SU-DHL-6 (cell line): ENCODE data around the gene CPT1C.

Experiments
- H2AFZ ChIP-seq: fragments of 200-600 bp; sonication (generic); 2 replicates; pipeline ENCODE4 v1.6.1; 2014; ENCODE audit warnings: low read depth, mild to moderate bottlenecking, moderate library complexity, mixed read lengths, antibody characterized with exemption, low read length; ENCODE audit not compliant: severe bottlenecking
- H3F3A ChIP-seq: fragments of 200-600 bp; shearing (Covaris generic); 2 replicates; pipeline ENCODE4 v1.6.0; 2016; ENCODE audit warnings: antibody characterized with exemption, mild to moderate bottlenecking; ENCODE audit not compliant: insufficient read depth
- H3K27ac ChIP-seq: fragments of 200-600 bp; sonication (generic); 2 replicates; pipeline ENCODE4 v1.5.1; 2016; ENCODE audit warnings: low read depth, mild to moderate bottlenecking, low read length, moderate library complexity, mixed read lengths
- H3K27me3 ChIP-seq: fragments of 200-600 bp; sonication (generic), shearing (Covaris generic); 2 replicates; pipeline ENCODE4 v1.6.0; 2014; ENCODE audit warnings: mild to moderate bottlenecking, low read length
- H3K36me3 ChIP-seq: fragments of 200-600 bp; sonication (generic); 2 replicates; pipeline ENCODE4 v1.6.1; 2014; ENCODE audit warnings: mild to moderate bottlenecking, low read length, mixed read lengths
- H3K4me2 ChIP-seq: fragments of 300-600, 200-600 bp; shearing (Covaris generic), sonication (generic); 2 replicates; pipeline ENCODE4 v1.6.0; 2014; ENCODE audit warnings: low read length, low read depth, mild to moderate bottlenecking; ENCODE audit not compliant: poor library complexity, severe bottlenecking
- H3K4me3 ChIP-seq: fragments of 200-600 bp; sonication (generic); 2 replicates; pipeline ENCODE4 v1.5.1; 2014; ENCODE audit warnings: antibody characterized with exemption, low read length, mild to moderate bottlenecking, mixed read lengths; ENCODE audit not compliant: insufficient read depth, poor library complexity, severe bottlenecking
- H3K79me2 ChIP-seq: fragments of 200-600 bp; sonication (generic); 2 replicates; pipeline ENCODE4 v1.6.1; 2014; ENCODE audit warnings: mild to moderate bottlenecking, low read length, moderate library complexity; ENCODE audit not compliant: insufficient read depth
- H3K9ac ChIP-seq: fragments of 200-600 bp; sonication (generic); 2 replicates; pipeline ENCODE4 v1.7.0; 2014; ENCODE audit warnings: mild to moderate bottlenecking, low read length
- H3K9me2 ChIP-seq: fragments of 200-600 bp; sonication (generic); replicated peaks from 2 replicates; pipeline ENCODE4 v1.6.1; 2014; ENCODE audit warnings: low read length; ENCODE audit not compliant: insufficient read depth
- H3K9me3 ChIP-seq: fragments of 200-600 bp; sonication (generic); 2 replicates; pipeline ENCODE4 v1.6.1; 2014; ENCODE audit warnings: low read length, mixed read lengths; ENCODE audit not compliant: insufficient read depth
- H4K20me1 ChIP-seq: fragments of 200-600 bp; sonication (generic); 2 replicates; pipeline ENCODE4 v1.6.1; 2014; ENCODE audit warnings: low read depth, mild to moderate bottlenecking, antibody characterized with exemption, low read length, moderate library complexity, mixed read lengths
- EZH2phosphoT487 ChIP-seq: fragments of 200-600 bp; sonication (generic), shearing (Covaris generic); conservative IDR thresholded peaks from 2 replicates; pipeline ENCODE4 v1.6.1; 2018; ENCODE audit warnings: mild to moderate bottlenecking, antibody characterized with exemption, low read length, moderate library complexity, mixed read lengths
- TF ChIP-seq, protein P1 (sequence below): fragments of 200-600 bp; sonication (generic); IDR thresholded peaks from one replicate; pipeline ENCODE4 v1.5.1; 2017; ENCODE audit warnings: antibody characterized with exemption, mild to moderate bottlenecking, low read length, moderate library complexity; ENCODE audit not compliant: insufficient read depth, poor library complexity, severe bottlenecking

Gene CPT1C

DNA sequence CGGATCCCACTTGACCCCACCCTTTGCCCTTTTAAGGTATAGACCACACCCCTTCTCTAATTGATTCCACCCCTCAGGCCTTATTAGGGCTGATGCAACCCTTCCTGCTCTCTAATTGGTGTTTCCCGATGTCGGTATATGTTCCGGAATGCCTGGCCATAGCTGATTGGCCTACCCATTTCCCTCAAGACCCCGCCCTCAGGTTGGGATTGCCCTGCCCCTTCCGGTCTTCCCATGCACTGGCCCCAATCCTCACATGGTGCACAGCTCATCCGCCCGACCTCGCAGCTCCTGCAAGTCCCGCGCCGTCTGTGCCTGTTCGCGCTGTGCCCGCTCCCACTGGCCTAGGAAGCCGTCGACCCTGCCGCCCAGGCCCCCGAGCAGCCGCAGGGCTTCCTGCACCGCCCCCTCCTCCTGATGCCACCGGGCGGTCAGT lies 54.0 kb downstream of the CPT1C start:
- H3K9me3 ChIP-seq = no peaks in the 10 kb centered on the region
- H3K4me3 ChIP-seq = no peak overlapping the region
- no peak overlapping the region for H3K9ac ChIP-seq
- H3K79me2 ChIP-seq = no peaks in the 10 kb centered on the region
- H3K27me3 ChIP-seq = no peaks in the 10 kb centered on the region
- TF ChIP-seq, protein P1, sequence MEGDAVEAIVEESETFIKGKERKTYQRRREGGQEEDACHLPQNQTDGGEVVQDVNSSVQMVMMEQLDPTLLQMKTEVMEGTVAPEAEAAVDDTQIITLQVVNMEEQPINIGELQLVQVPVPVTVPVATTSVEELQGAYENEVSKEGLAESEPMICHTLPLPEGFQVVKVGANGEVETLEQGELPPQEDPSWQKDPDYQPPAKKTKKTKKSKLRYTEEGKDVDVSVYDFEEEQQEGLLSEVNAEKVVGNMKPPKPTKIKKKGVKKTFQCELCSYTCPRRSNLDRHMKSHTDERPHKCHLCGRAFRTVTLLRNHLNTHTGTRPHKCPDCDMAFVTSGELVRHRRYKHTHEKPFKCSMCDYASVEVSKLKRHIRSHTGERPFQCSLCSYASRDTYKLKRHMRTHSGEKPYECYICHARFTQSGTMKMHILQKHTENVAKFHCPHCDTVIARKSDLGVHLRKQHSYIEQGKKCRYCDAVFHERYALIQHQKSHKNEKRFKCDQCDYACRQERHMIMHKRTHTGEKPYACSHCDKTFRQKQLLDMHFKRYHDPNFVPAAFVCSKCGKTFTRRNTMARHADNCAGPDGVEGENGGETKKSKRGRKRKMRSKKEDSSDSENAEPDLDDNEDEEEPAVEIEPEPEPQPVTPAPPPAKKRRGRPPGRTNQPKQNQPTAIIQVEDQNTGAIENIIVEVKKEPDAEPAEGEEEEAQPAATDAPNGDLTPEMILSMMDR = no peak
- no peak for TF ChIP-seq EZH2phosphoT487
- no peak overlapping the region for H3K27ac ChIP-seq
- H3K4me2 ChIP-seq = no peak overlapping the region
- H3K9me2 ChIP-seq = no peaks in the 10 kb centered on the region
- H2AFZ ChIP-seq = no peak overlapping the region
- H3F3A ChIP-seq = no peaks in the 10 kb centered on the region
- no peaks in the 10 kb centered on the region for H4K20me1 ChIP-seq
- H3K36me3 ChIP-seq = no peaks in the 10 kb centered on the region

DNA sequence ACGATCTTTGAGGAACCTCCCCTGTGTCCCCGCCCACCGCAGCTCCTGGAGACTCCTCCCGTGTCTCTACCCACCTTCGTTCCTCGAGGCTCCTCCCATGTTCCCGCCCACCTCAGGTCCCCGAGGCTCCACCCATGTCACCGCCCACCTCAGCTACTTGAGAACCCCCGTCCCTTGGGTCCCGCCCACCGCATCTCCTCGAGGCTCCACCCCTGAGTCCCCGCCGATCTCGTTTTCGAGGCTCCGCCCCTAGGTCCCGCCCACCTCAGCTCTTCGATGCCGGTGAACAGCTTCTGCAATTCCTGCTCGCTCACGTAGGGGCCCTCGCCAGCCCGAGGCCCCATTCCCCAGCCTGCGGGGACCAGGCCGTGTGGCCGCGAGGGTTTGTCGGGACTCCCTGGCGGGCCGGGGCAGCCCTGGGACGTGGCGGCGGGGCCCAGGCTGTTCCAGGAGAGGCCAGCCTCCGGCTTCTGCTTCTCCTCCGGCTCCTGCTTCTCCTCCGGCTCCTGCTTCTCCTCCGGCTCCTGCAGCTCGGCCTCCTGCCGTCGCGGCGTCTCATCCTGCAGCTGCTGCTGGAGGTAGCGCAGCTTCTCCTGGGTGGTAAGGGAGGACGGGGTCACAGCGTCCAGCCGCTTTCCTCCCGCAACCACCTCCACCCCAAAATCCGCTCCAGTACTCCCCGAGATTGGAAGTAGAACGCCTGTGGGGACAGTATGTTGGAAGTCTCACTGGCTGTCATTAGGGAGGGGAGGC lies 55.5 kb downstream of the CPT1C start:
- H3K4me3 ChIP-seq = no peak overlapping the region
- H3K79me2 ChIP-seq = no peaks in the 10 kb centered on the region
- no peaks in the 10 kb centered on the region for H3K9me2 ChIP-seq
- no peak overlapping the region for H2AFZ ChIP-seq
- no peak overlapping the region for H3K9ac ChIP-seq
- no peak overlapping the region for H3K4me2 ChIP-seq
- H3K36me3 ChIP-seq = no peaks in the 10 kb centered on the region
- no peaks in the 10 kb centered on the region for H4K20me1 ChIP-seq
- no peak overlapping the region for H3K27ac ChIP-seq
- no peaks in the 10 kb centered on the region for H3K27me3 ChIP-seq
- no peak for TF ChIP-seq EZH2phosphoT487
- TF ChIP-seq, protein P1 = no peak
- no peaks in the 10 kb centered on the region for H3F3A ChIP-seq
- H3K9me3 ChIP-seq = no peaks in the 10 kb centered on the region

DNA sequence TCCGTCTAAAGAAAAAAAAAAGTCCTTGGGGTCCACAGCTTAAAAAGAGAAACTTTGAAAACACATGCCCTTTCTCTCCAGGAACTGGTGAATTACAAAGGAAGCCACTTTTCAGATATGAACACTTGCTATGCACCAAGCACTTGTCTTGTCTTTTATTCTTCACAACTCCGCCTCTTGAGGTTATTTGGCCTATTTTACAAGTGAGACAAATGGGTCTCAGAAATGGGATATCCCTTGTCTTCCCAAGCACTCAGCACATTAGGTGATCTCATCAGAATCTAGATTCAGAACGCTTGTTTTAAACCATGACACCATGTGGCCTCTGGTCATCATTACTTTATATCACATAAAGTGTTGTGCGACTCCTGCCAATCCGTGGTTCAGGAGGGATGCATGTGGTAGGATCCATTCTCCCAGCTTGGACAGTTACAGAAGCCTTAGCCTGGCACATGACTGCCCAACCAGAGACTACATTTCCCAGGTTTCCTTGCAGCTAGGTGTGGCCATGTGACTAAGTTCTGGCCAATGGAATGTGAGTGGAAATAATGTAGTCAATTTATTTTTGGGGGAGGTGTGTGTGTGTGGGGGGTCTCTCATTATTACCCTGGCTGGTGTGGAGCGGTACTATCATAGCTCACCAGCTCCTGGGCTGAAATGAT lies 58.3 kb downstream of the CPT1C start:
- H4K20me1 ChIP-seq = no peaks in the 10 kb centered on the region
- no peak overlapping the region for H3K4me3 ChIP-seq
- H3K4me2 ChIP-seq = no peak overlapping the region
- H3K79me2 ChIP-seq = no peaks in the 10 kb centered on the region
- no peaks in the 10 kb centered on the region for H3K27me3 ChIP-seq
- H3F3A ChIP-seq = no peaks in the 10 kb centered on the region
- no peaks in the 10 kb centered on the region for H3K36me3 ChIP-seq
- no peak overlapping the region for H3K9ac ChIP-seq
- no peak overlapping the region for H2AFZ ChIP-seq
- no peak for TF ChIP-seq EZH2phosphoT487
- TF ChIP-seq, protein P1 = no peak
- H3K9me3 ChIP-seq = peaks cover 7% of the 10 kb centered on the region; the same call in 1 of the 2 replicates
- no peaks in the 10 kb centered on the region for H3K9me2 ChIP-seq
- H3K27ac ChIP-seq = no peak overlapping the region
